K562 (cell line): ENCODE results near the gene SLC38A7. TPM values are rescaled to one million over a fixed set of nuclear protein-coding genes. Genes with fewer than 3 reads are reported as not detected.

ENCODE experiments used
- ATAC-seq: fragments of 200-7000 bp; cut with Tn5 transposase; 3 replicates; pipeline ENCODE4 v1.9.1; 2020; ENCODE audit warnings: moderate library complexity
- BruUV-seq: library from RNA; stranded (reverse); fragments of 400-500 nt; replicated peaks from 2 replicates; lab custom pipeline; 2021; lab: Mats Ljungman, UMichigan
- CTCF ChIA-PET: fragments of 300-600 bp; formaldehyde crosslinking; extraction: SDS; loops from one replicate; lab custom pipeline; 2021; ENCODE audit warnings: low intra/inter-chr PET ratio; lab: Yijun Ruan, JAX
- POLR2A ChIA-PET: fragments of 300-600, 350-650 bp; sonication (Branson Sonifier 250); formaldehyde crosslinking; extraction: SDS; loops from one replicate; lab custom pipeline; 2021; ENCODE audit warnings: antibody characterized with exemption, inconsistent platforms; lab: Yijun Ruan, JAX
- DNase-seq, 4 experiments: peaks; one replicate each; pipeline versions ENCODE4 v3.0.0 to v3.0.0-alpha.2; 2011 to 2018; ENCODE audit warnings: low spot score in 3 of 4, mixed read lengths in 3 of 4; ENCODE audit errors: extremely low read depth in 1 of 4
- FAIRE-seq: peaks from 2 replicates; lab custom pipeline; 2011; peaks lifted over from hg19 to GRCh38; lab: Jason Lieb, UNC
- H2AFZ ChIP-seq: 2 replicates; pipeline ENCODE4 v1.6.0; 2011; ENCODE audit warnings: low read depth, low read length, control low read depth, inconsistent platforms
- H3K27ac ChIP-seq: fragments of 200-600 bp; 3 replicates; pipeline ENCODE4 v1.8.0; 2011; ENCODE audit warnings: low read depth, mild to moderate bottlenecking, control low read depth, inconsistent platforms, low read length, moderate library complexity, mixed read lengths; ENCODE audit errors: extremely low read depth
- H3K27me3 ChIP-seq, 2 experiments: fragments of 300-600 bp in 1 of 2; 2 replicates in 1 of 2; 3 replicates in 1 of 2; pipeline versions ENCODE4 v1.6.0 to v1.8.0; 2011; ENCODE audit warnings: inconsistent platforms in 2 of 2, low read length in 2 of 2, mild to moderate bottlenecking in 1 of 2, mixed read lengths in 1 of 2, moderate library complexity in 1 of 2; ENCODE audit not compliant: control insufficient read depth in 2 of 2, insufficient read depth in 2 of 2
- H3K36me3 ChIP-seq: fragments of 300-600 bp; 3 replicates; pipeline ENCODE4 v1.8.0; 2011; ENCODE audit warnings: mild to moderate bottlenecking, low read length, inconsistent platforms; ENCODE audit not compliant: control insufficient read depth, insufficient read depth
- H3K4me1 ChIP-seq, 2 experiments: fragments of 200-600 bp in 1 of 2; replicated peaks in 1 of 2; 2 replicates in 1 of 2; 3 replicates in 1 of 2; pipeline versions ENCODE4 v1.5.1 to v1.8.0; 2011; ENCODE audit warnings: inconsistent platforms in 2 of 2, low read length in 2 of 2, mild to moderate bottlenecking in 1 of 2, mixed read lengths in 1 of 2, moderate library complexity in 1 of 2; ENCODE audit not compliant: control insufficient read depth in 2 of 2, insufficient read depth in 2 of 2
- H3K4me2 ChIP-seq: 2 replicates; pipeline ENCODE4 v1.6.1; 2011; ENCODE audit warnings: low read length, control low read depth, inconsistent platforms, mixed read lengths; ENCODE audit not compliant: insufficient read depth
- H3K4me3 ChIP-seq: fragments of 200-600 bp; sonication (generic), shearing (Covaris generic); 2 replicates; pipeline ENCODE4 v1.5.1; 2016; ENCODE audit warnings: control low read depth, inconsistent platforms
- H3K79me2 ChIP-seq: fragments of 200-600 bp; 3 replicates; pipeline ENCODE4 v1.8.0; 2011; ENCODE audit warnings: low read length, inconsistent platforms; ENCODE audit not compliant: control insufficient read depth, insufficient read depth
- H3K9ac ChIP-seq, 2 experiments: 2 replicates each; pipeline versions ENCODE4 v1.6.0 to v1.6.1; 2011; ENCODE audit warnings: low read depth in 2 of 2, low read length in 2 of 2, control low read depth in 1 of 2, inconsistent platforms in 1 of 2, mild to moderate bottlenecking in 1 of 2, mixed read lengths in 1 of 2; ENCODE audit not compliant: insufficient read depth in 1 of 2
- H3K9me1 ChIP-seq: one replicate; pipeline ENCODE4 v1.6.0; 2011; ENCODE audit warnings: inconsistent platforms, mild to moderate bottlenecking, low read length, moderate library complexity; ENCODE audit not compliant: control insufficient read depth, insufficient read depth
- H3K9me3 ChIP-seq: replicated peaks from 2 replicates; pipeline ENCODE4 v1.5.1; 2011; ENCODE audit warnings: low read depth, low read length, inconsistent platforms; ENCODE audit not compliant: control insufficient read depth, insufficient read depth
- H4K20me1 ChIP-seq: replicated peaks from 2 replicates; pipeline ENCODE4 v1.6.1; 2011; ENCODE audit warnings: low read length, inconsistent platforms, mixed read lengths; ENCODE audit not compliant: control insufficient read depth, insufficient read depth
- CTBP1 ChIP-seq: fragments of 450-650 bp; IDR thresholded peaks from 2 replicates; pipeline ENCODE4 v1.6.1; 2016; ENCODE audit warnings: borderline replicate concordance
- CTCF ChIP-seq, 3 experiments: IDR thresholded peaks in 2 of 3; conservative IDR thresholded peaks in 1 of 3; 2 replicates each; pipeline ENCODE4 v1.5.1; 2011 to 2012; ENCODE audit warnings: low read length in 3 of 3, mild to moderate bottlenecking in 3 of 3, control low read depth in 2 of 3, improper control_type of control experiment in 1 of 3, inconsistent platforms in 1 of 3, low read depth in 1 of 3, mixed read lengths in 1 of 3, moderate library complexity in 1 of 3; ENCODE audit not compliant: insufficient read depth in 2 of 3
- HLTF ChIP-seq: fragments of 450-650 bp; IDR thresholded peaks from 2 replicates; pipeline ENCODE4 v1.6.1; 2016
- KDM1A ChIP-seq, 2 experiments: fragments of 450-650 bp; IDR thresholded peaks; 2 replicates each; pipeline ENCODE4 v1.6.1; 2016; ENCODE audit warnings: mild to moderate bottlenecking in 2 of 2
- MAFK ChIP-seq: IDR thresholded peaks from 2 replicates; pipeline ENCODE4 v1.6.1; 2011; ENCODE audit warnings: low read length, improper control_type of control experiment
- MAZ ChIP-seq, 2 experiments: fragments of 450-650 bp in 1 of 2; sonication (generic) in 1 of 2; formaldehyde crosslinking; IDR thresholded peaks in 1 of 2; conservative IDR thresholded peaks in 1 of 2; 2 replicates each; pipeline versions ENCODE4 v1.4.0 to v1.5.0; 2020; ENCODE audit warnings: mild to moderate bottlenecking in 1 of 2, missing genetic modification reagents in 1 of 2
- RERE ChIP-seq: sonication (generic); formaldehyde crosslinking; IDR thresholded peaks from 2 replicates; pipeline ENCODE4 v1.8.0; 2023; ENCODE audit warnings: missing genetic modification reagents, mild to moderate bottlenecking, borderline replicate concordance
- TEAD2 ChIP-seq: fragments of 450-650 bp; IDR thresholded peaks from 2 replicates; pipeline ENCODE4 v1.6.1; 2016; ENCODE audit warnings: missing genetic modification characterization, control low read depth, missing compliant biosample characterization
- ZNF239 ChIP-seq: fragments of 250-450 bp; sonication (Bioruptor Pico); IDR thresholded peaks from 2 replicates; pipeline ENCODE4 v1.4.0; 2020; ENCODE audit warnings: mild to moderate bottlenecking
- WGBS: fragments of 100-300 bp; shearing (Covaris generic); methylation state at CpG from one replicate; pipeline ENCODE4 v1.1.6; 2016; ENCODE audit warnings: low coverage, mixed read lengths; ENCODE audit not compliant: insufficient coverage; ENCODE audit errors: missing lambda C conversion rate; 5-methylcytosine and 5-hydroxymethylcytosine counted together
- in situ Hi-C: fragments of 300-500 bp; cut with MboI; formaldehyde crosslinking; loops from 4 replicates; pipeline ENCODE4 v1.15.0; 2018; ENCODE audit warnings: inconsistent platforms, mixed read lengths
- intact Hi-C: fragments of 100-400 bp; cut with micrococcal nuclease; formaldehyde crosslinking; loops from 2 replicates; pipeline ENCODE4 v1.14.2; 2022
- polyA plus RNA-seq, 8 experiments: library from polyadenylated mRNA; depleted of rRNA in 4 of 8; stranded (reverse) in 5 of 8; unstranded in 3 of 8; fragments of >200 nt; fragmentation: Nextera tagmentation in 2 of 8; fragmentation: Illumina TruSeq in 1 of 8; extraction: Ambion mirVana in 2 of 8; extraction: Trizol in 1 of 8; gene quantifications; 2 replicates each; pipeline versions ENCODE4 v1.2.1 to v1.2.3, GENCODE V29; 2011 to 2014; ENCODE audit warnings: inconsistent platforms in 1 of 8, missing spikeins in 1 of 8
- total RNA-seq, 7 experiments: library from RNA; depleted of rRNA in 6 of 7; stranded (reverse); fragments of >200 nt in 6 of 7; fragmentation: Illumina TruSeq in 2 of 7; extraction: Trizol in 2 of 7; gene quantifications; 2 replicates each; pipeline versions ENCODE4 v1.2.1 to v1.2.3, GENCODE V29; 2011 to 2021; ENCODE audit warnings: low replicate concordance in 1 of 7
- TF ChIP-seq, protein P1 (sequence below): fragments of 250-450 bp; sonication (Bioruptor Pico); IDR thresholded peaks from 2 replicates; pipeline ENCODE4 v1.5.0; 2021; ENCODE audit warnings: mild to moderate bottlenecking, moderate library complexity

Gene SLC38A7
- total and polyA plus RNA-seq, 9 of the 15 experiments (the other 6 are each of a cell fraction or from before 2014, with no cell fraction given): 2.7 to 12.2 (median 6.5) TPM

- Histone ChIP-seq H3K79me2 (no peaks in the 10 kb centered on the region), H3K9me3 (no peaks in the 10 kb centered on the region), H2AFZ (no peak overlapping the region), H3K9ac (no peak overlapping the region), H4K20me1 (no peaks in the 10 kb centered on the region), H3K27me3 (0 out of 5 replicates have a peak, but pooled peaks cover 0 to 5% of the 10 kb centered on the region in 2 experiments), H3K9me1 (no peaks in the 10 kb centered on the region), H3K27ac (no peak overlapping the region), H3K4me3 (no peak overlapping the region), H3K36me3 (no peaks in the 10 kb centered on the region), H3K4me1 (peaks cover 0 to 5% of the 10 kb centered on the region in 2 experiments; a peak in 3 of 5 replicates), H3K4me2 (no peak overlapping the region)
- WGBS: 21% methylated on average over 12 of the region's 12 CpGs
- DNase-seq: peak; percentile 51 to 84 (median 64)
- in situ Hi-C loops (no loop called here), intact Hi-C loops (loop anchor here (1.0 to 5.0 kb wide), 4 partner anchors 95 to 325 kb away; no protein-coding TSS in a partner anchor)
- no TSS peak for BruUV-seq
- POLR2A ChIA-PET: interaction anchor here (0.7 to 0.8 kb wide), 2 partner anchors 143 to 611 kb away, joined by 3 read pairs; no protein-coding TSS in a partner anchor
- peak; percentile 94 for ATAC-seq
- CTCF ChIA-PET: interaction anchor here (0.7 to 1.6 kb wide), 4 partner anchors 146 to 641 kb away, joined by 3 to 8 read pairs (median 4); partner anchors contain the start of gene SETD6
- peak; percentile 94 for FAIRE-seq
- TF ChIP-seq, protein P1, sequence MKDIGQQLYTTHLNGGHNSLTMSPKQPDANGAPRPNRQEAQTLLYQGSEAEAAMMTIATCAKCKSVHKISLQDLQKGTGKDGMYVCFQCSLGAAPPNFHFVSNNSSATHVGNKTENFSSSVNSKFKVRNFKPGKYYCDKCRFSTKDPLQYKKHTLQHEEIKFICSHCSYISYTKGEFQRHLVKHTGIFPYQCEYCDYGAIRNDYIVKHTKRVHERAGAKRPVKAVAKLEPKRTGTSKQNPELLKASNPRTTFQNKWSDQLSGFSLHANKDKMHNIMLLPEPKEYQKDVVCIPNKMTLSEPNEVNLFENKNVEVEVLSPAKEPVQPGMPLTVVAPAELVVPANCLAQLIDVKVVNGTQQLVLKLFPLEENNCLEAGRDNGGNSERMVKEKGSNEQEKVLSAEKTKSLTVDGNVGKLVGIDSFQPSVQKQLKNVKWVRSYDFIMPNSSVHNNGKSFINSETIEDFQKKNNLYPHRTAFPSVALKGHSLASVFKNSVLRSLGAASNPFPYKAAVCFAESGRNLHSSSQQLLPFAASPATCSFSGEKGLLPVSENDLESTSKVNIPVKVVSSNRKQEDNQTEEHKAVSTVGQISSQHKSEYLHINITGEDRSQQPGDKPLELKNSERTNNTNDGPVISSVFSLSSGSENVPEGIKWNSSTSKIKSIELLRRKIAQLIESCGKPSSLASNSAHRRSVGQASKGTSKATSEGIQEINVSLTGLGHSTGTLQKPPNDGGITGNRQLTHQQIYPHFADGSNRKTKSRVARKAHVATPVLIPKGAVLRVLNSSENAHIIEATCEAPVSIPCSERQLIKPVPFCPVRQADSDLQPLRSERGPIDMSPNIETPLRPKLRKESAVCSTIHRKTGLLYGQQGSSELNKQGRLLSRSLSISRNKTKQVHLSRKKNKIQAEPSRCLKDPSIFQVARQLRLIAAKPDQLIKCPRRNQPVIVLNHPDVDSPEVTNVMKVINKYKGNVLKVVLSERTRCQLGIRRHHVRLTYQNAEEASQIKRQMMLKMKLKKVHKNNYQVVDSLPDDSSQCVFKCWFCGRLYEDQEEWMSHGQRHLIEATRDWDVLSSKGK (CRISPR knock-in tag): no peak
- TF ChIP-seq ZNF239 (CRISPR knock-in tag) (no peak), KDM1A (IDR thresholded peaks at IDR 0.05) (no peak), CTCF (IDR thresholded peaks at IDR 0.05 in 2 of 3, conservative IDR thresholded peaks at IDR 0.05 in 1 of 3; ENCODE audit: insufficient read depth in 2 of 3, low read depth in 1 of 3, low read length in 3 of 3) (peak; percentile 71 to 89 (median 81)), MAFK (no peak), HLTF (no peak), CTBP1 (peak; percentile 57; the same call in 1 of the 2 replicates), TEAD2 (no peak), RERE (no peak), MAZ (CRISPR knock-in tag; conservative IDR thresholded peaks at IDR 0.05 in 1 of 2, IDR thresholded peaks at IDR 0.05 in 1 of 2) (no peak)
Measured at GRCh38 chr16:58661199-58661830, 23.3 kb downstream of the SLC38A7 start.
